Progenitor cell of endocrine pancreas (in vitro differentiated cells): ENCODE data around the gene PRKAB2. TPM values are rescaled to one million over a fixed set of nuclear protein-coding genes. Genes with fewer than 3 reads are reported as not detected.

Experiments used
- DNase-seq: peaks from one replicate; pipeline ENCODE4 v3.0.0; 2021; ENCODE audit warnings: low spot score; ENCODE audit not compliant: unreplicated experiment
- H3K27ac Mint-ChIP-seq: 2 replicates; pipeline ENCODE4 v1.8.0; 2021; ENCODE audit warnings: mild to moderate bottlenecking, moderate library complexity, mixed read lengths
- H3K27me3 Mint-ChIP-seq: 2 replicates; pipeline ENCODE4 v1.8.0; 2021; ENCODE audit warnings: mixed read lengths
- H3K36me3 Mint-ChIP-seq: 2 replicates; pipeline ENCODE4 v1.8.0; 2022; ENCODE audit warnings: mixed read lengths; ENCODE audit not compliant: insufficient read depth
- H3K4me1 Mint-ChIP-seq: 2 replicates; pipeline ENCODE4 v1.8.0; 2021; ENCODE audit warnings: low read depth, mixed read lengths
- H3K4me3 Mint-ChIP-seq: 2 replicates; pipeline ENCODE4 v1.8.0; 2021; ENCODE audit warnings: low read depth, mild to moderate bottlenecking, moderate library complexity, mixed read lengths
- H3K9me3 Mint-ChIP-seq: 2 replicates; pipeline ENCODE4 v1.8.0; 2021; ENCODE audit warnings: low read depth, mixed read lengths
- total RNA-seq: library from RNA; stranded (reverse); gene quantifications from 2 replicates; pipeline ENCODE4 v1.2.1, GENCODE V29; 2021
- TF ChIP-seq, protein P1 (sequence below): fragments of 200-600 bp; sonication (generic); IDR thresholded peaks from one replicate; pipeline ENCODE4 v1.5.0; 2021; ENCODE audit warnings: antibody characterized with exemption, mild to moderate bottlenecking; ENCODE audit not compliant: unreplicated experiment

PRKAB2 gene
- total RNA-seq, 1 donor from 2014 or later: 24.4 TPM

DNA sequence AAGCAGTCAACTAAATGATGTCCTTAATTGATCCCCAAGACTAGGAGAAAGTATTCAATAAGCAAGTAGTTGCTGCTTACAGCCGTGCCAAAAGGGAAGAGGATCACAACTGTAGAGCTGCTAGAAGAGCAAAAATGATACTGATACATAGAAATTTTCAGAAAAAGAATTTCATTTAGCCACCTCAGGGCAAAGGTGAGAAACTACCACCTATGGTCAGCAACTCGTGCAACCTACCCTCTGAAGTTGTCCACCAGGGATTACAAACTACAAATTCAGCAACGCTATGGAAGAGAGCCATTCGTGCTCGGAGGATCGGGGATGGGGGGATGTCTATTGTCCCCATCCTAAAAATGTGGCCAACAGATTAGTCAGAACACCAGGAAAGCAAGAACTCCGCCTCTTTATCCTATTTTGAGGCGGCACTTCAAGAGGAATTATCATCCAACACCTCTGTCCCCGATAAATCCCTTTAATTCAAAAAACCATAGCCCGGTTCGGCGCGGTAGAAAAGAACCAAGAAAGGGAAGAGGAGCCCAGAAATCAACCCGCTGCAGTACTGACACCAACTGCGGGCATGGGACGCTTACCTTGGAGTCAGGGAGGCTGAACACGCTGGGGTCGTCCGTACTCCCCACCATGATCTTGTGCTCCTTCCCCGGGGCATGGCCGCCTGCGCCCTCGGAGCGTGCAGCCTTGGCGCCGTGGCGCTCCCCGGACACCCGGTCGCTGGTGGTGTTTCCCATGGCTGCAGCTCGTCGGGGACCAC lies 687 bp downstream of the PRKAB2 start:
- peak overlapping the region; percentile 95 for H3K27ac Mint-ChIP-seq
- H3K4me1 Mint-ChIP-seq: peaks cover 43% of the 10 kb centered on the region
- no peak for DNase-seq
- H3K27me3 Mint-ChIP-seq: no peaks in the 10 kb centered on the region
- TF ChIP-seq, protein P1, sequence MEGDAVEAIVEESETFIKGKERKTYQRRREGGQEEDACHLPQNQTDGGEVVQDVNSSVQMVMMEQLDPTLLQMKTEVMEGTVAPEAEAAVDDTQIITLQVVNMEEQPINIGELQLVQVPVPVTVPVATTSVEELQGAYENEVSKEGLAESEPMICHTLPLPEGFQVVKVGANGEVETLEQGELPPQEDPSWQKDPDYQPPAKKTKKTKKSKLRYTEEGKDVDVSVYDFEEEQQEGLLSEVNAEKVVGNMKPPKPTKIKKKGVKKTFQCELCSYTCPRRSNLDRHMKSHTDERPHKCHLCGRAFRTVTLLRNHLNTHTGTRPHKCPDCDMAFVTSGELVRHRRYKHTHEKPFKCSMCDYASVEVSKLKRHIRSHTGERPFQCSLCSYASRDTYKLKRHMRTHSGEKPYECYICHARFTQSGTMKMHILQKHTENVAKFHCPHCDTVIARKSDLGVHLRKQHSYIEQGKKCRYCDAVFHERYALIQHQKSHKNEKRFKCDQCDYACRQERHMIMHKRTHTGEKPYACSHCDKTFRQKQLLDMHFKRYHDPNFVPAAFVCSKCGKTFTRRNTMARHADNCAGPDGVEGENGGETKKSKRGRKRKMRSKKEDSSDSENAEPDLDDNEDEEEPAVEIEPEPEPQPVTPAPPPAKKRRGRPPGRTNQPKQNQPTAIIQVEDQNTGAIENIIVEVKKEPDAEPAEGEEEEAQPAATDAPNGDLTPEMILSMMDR: no peak
- H3K4me3 Mint-ChIP-seq: peak overlapping the region; percentile 98
- peaks cover 8% of the 10 kb centered on the region for H3K36me3 Mint-ChIP-seq
- H3K9me3 Mint-ChIP-seq: no peaks in the 10 kb centered on the region

DNA sequence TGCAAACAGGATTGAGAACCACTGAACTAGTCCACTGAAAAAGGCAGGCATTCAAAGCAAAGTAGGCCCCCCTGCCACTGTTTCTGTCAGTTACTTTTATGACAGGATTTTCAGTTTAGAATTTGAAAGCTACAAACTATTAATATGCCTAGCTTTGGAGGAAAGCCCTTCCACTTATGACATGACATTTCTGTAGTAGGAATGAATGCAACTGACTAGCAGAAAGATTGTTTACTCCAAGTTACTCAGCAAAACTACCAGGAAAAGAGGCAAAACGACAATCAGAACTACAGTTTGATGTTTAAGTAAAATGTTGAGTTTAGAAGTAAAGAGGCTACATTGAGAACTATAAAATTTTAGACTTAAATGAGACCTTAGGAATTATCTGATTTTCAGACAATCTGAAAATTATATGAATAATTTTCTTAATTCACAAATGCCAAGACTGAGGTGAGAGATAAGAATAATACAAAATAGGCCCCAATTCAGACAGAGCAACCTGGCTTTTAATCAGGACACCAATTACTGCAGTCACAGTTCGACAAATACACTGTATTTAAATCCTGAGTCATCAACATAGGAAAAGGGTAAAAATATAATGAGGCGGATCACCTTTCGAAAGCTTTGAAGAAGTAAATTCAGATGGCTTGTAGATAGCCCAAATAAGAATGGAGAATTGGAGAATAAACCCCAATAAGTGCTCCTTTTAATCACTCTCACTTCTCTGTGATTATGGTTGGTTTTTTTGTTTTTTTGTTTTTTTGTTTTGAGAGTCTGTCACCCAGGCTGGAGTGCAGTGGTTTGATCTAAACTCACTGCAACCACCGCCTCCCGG lies 2.2 kb downstream of the PRKAB2 start:
- no peak for DNase-seq
- TF ChIP-seq, protein P1: no peak
- Mint-ChIP-seq H3K27me3 (no peaks in the 10 kb centered on the region), H3K4me3 (peak overlapping the region; percentile 98), H3K27ac (peak overlapping the region; percentile 11), H3K9me3 (no peaks in the 10 kb centered on the region), H3K4me1 (peaks cover 43% of the 10 kb centered on the region), H3K36me3 (peaks cover 11% of the 10 kb centered on the region)

DNA sequence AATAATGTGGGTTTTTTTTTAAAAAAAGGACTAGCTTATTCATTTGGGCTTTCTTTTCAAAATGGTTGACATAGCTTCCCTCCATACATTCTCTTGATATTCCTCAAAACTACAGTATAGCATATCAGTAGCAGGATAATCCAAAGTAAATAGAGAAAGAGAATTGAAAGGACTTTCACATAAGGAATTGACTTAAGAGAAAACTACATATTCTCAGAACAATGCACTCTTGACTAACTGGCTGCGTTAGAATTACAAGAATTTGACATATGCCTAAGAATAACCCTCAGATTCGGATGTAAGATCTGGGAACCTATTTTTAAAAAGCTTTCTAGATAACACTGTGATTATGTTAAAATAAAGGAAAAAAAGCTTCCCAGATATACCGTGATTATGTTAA lies 3.1 kb downstream of the PRKAB2 start:
- no peak overlapping the region for H3K4me3 Mint-ChIP-seq
- H3K27ac Mint-ChIP-seq: no peak overlapping the region
- H3K4me1 Mint-ChIP-seq: peaks cover 40% of the 10 kb centered on the region
- H3K9me3 Mint-ChIP-seq: no peaks in the 10 kb centered on the region
- no peak for DNase-seq
- H3K27me3 Mint-ChIP-seq: no peaks in the 10 kb centered on the region
- TF ChIP-seq, protein P1: no peak
- H3K36me3 Mint-ChIP-seq: peaks cover 10% of the 10 kb centered on the region

DNA sequence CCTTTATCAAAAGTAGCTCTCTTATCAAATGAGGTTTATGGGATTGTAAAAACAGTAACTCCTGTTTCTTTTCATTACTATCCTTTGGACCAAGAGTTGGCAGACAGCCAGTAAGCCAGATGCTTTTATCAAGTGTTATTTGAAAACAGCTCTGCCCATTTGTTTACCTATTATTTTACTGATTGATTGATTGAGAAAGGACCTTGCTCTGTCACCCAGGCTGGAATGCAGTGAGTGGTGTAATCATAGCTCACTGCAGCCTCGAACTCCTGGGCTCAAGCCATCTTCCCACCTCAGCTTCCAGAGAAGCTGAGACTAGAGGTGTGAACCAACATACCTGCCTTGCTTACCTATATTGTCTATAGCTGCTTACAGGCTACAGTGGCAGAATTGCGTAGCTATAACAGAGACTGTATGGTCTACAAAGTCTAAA lies 3.6 kb downstream of the PRKAB2 start:
- H3K4me3 Mint-ChIP-seq: no peak overlapping the region
- H3K36me3 Mint-ChIP-seq: peaks cover 12% of the 10 kb centered on the region
- H3K27ac Mint-ChIP-seq: peak overlapping the region; percentile 47
- peaks cover 37% of the 10 kb centered on the region for H3K4me1 Mint-ChIP-seq
- no peaks in the 10 kb centered on the region for H3K9me3 Mint-ChIP-seq
- TF ChIP-seq, protein P1: no peak
- DNase-seq: no peak
- no peaks in the 10 kb centered on the region for H3K27me3 Mint-ChIP-seq

DNA sequence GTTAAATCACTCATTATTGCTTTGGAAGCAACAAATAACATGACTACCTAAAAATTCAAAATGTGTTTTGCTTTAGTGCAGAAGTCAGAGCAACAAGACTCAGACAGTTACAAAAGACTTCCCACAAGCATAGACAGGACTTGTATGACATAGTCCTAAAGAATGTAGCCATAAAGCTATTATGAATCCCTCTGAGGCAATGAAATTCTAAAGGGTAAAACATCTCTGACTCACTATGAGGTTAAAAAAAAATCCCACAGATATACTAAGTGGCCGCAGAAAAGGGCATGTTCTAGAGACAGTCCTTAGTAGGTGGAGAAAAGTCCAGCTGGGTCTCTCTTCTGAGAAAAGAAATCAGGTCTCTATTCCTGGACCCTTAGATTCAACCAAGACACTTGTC lies 4.9 kb downstream of the PRKAB2 start:
- H3K9me3 Mint-ChIP-seq: no peaks in the 10 kb centered on the region
- TF ChIP-seq, protein P1: no peak
- H3K4me1 Mint-ChIP-seq: peaks cover 31% of the 10 kb centered on the region
- H3K36me3 Mint-ChIP-seq: peaks cover 15% of the 10 kb centered on the region
- H3K4me3 Mint-ChIP-seq: no peak overlapping the region
- H3K27me3 Mint-ChIP-seq: no peaks in the 10 kb centered on the region
- no peak overlapping the region for H3K27ac Mint-ChIP-seq
- no peak for DNase-seq
